Measurements from ENCODE around the gene HOXC12.

GRCh38 chr12:53996240-53997203, 41.8 kb downstream of the HOXC12 start:
- TF ChIP-seq CTCF (IDR thresholded peaks at IDR 0.05), result no peak
- no peak for TF ChIP-seq REST (IDR thresholded peaks at IDR 0.05; ENCODE audit: insufficient read depth in 1 of 2, low read depth in 2 of 2, low read length in 1 of 2)
- TF ChIP-seq POLR2AphosphoS5 (IDR thresholded peaks at IDR 0.05; ENCODE audit: low read depth, low read length), result peak; percentile 58; the same call in 1 of the 2 replicates

Measured in Panc1 (cell line).